WTC11 (cell line): ENCODE data around the gene DGKQ.
"Not testable (repeated sequence)": the region's sequence is repeated elsewhere in the genome, so short reads cannot be mapped to it uniquely, and the experiment has no call there.

Source experiments
- ARID4B ChIP-seq: sonication (generic); formaldehyde crosslinking; IDR thresholded peaks from 2 replicates; pipeline ENCODE4 v1.8.0; 2023; ENCODE audit warnings: missing genetic modification reagents, mild to moderate bottlenecking, borderline replicate concordance
- CTCF ChIP-seq: fragments of 200-600 bp; IDR thresholded peaks from 2 replicates; pipeline ENCODE4 v1.8.0; 2022; ENCODE audit warnings: antibody characterized with exemption
- ETV6 ChIP-seq: sonication (generic); formaldehyde crosslinking; IDR thresholded peaks from 2 replicates; pipeline ENCODE4 v1.8.1; 2022; ENCODE audit warnings: mild to moderate bottlenecking, missing genetic modification reagents
- FOXJ3 ChIP-seq: sonication (generic); formaldehyde crosslinking; IDR thresholded peaks from 2 replicates; pipeline ENCODE4 v1.9.0; 2021; ENCODE audit warnings: missing genetic modification reagents, mild to moderate bottlenecking, borderline replicate concordance
- MLX ChIP-seq: sonication (generic); formaldehyde crosslinking; IDR thresholded peaks from 2 replicates; pipeline ENCODE4 v1.8.1; 2023; ENCODE audit warnings: mild to moderate bottlenecking, missing genetic modification reagents, moderate library complexity
- SMAD3 ChIP-seq: sonication (generic); formaldehyde crosslinking; IDR thresholded peaks from 2 replicates; pipeline ENCODE4 v1.8.0; 2022; ENCODE audit warnings: missing genetic modification reagents, mild to moderate bottlenecking, borderline replicate concordance
- SMAD4 ChIP-seq: sonication (generic); formaldehyde crosslinking; IDR thresholded peaks from 2 replicates; pipeline ENCODE4 v1.8.0; 2022; ENCODE audit warnings: mild to moderate bottlenecking, missing genetic modification reagents

- TF ChIP-seq CTCF; SMAD4; FOXJ3 (CRISPR knock-in tag); ETV6; SMAD3 (CRISPR knock-in tag); MLX (CRISPR knock-in tag); ARID4B (CRISPR knock-in tag): not testable (repeated sequence)
These were observed 54.2 kb downstream of the DGKQ start for GRCh38 chr4:919004-919680.
